GM12878 (cell line): ENCODE results near the gene PLCD1.

Experiments
- CREB1 ChIP-seq: IDR thresholded peaks from 2 replicates; pipeline ENCODE4 v1.6.1; 2012; ENCODE audit warnings: low read depth, mild to moderate bottlenecking, inconsistent platforms
- FOXM1 ChIP-seq: IDR thresholded peaks from 2 replicates; pipeline ENCODE4 v1.6.1; 2012; ENCODE audit warnings: low read depth, mild to moderate bottlenecking, inconsistent platforms, low read length, moderate library complexity
- MYC ChIP-seq: IDR thresholded peaks from 2 replicates; pipeline ENCODE4 v1.6.1; 2011; ENCODE audit warnings: mild to moderate bottlenecking, low read length, moderate library complexity, inconsistent platforms; ENCODE audit not compliant: insufficient read depth, insufficient replicate concordance, insufficient read length, severe bottlenecking
- POLR2A ChIP-seq: IDR thresholded peaks from 2 replicates; pipeline ENCODE4 v1.6.1; 2011; ENCODE audit warnings: low read depth, mild to moderate bottlenecking, low read length
- POLR2AphosphoS5 ChIP-seq: IDR thresholded peaks from 2 replicates; pipeline ENCODE4 v1.6.1; 2011; ENCODE audit warnings: mild to moderate bottlenecking, low read length, inconsistent platforms
- SP1 ChIP-seq: IDR thresholded peaks from one replicate; pipeline ENCODE4 v1.6.1; 2011; ENCODE audit warnings: low read depth, low read length
- SPI1 ChIP-seq: IDR thresholded peaks from 2 replicates; pipeline ENCODE4 v1.6.1; 2011; ENCODE audit warnings: low read depth, mild to moderate bottlenecking, low read length, moderate library complexity, borderline replicate concordance; ENCODE audit not compliant: insufficient read depth
- SUZ12 ChIP-seq: fragments of 200-600 bp; sonication (generic); IDR thresholded peaks from one replicate; pipeline ENCODE4 v1.6.1; 2018; ENCODE audit warnings: antibody characterized with exemption, mild to moderate bottlenecking; ENCODE audit not compliant: unreplicated experiment
- TF ChIP-seq, protein P1 (sequence below): IDR thresholded peaks from 2 replicates; pipeline ENCODE4 v1.6.1; 2012; ENCODE audit warnings: low read depth, low read length, improper control_type of control experiment
- TF ChIP-seq, protein P2 (sequence below), 3 experiments: IDR thresholded peaks in 2 of 3; conservative IDR thresholded peaks in 1 of 3; 2 replicates each; pipeline ENCODE4 v1.5.1; 2011; ENCODE audit warnings: low read depth in 3 of 3, low read length in 3 of 3, mild to moderate bottlenecking in 3 of 3, control low read depth in 2 of 3, moderate library complexity in 2 of 3, inconsistent platforms in 1 of 3, mixed read lengths in 1 of 3; ENCODE audit not compliant: control insufficient read depth in 2 of 3, insufficient read depth in 1 of 3; ENCODE audit errors: extremely low read depth in 1 of 3
- TF ChIP-seq, protein P3 (sequence below): fragments of 450-650 bp; IDR thresholded peaks from 2 replicates; pipeline ENCODE4 v1.6.1; 2018; ENCODE audit warnings: mild to moderate bottlenecking, low read depth, moderate library complexity; ENCODE audit not compliant: partially characterized antibody
- TF ChIP-seq, protein P4 (sequence below): fragments of 150-350 bp; IDR thresholded peaks from 2 replicates; pipeline ENCODE4 v1.6.1; 2016; ENCODE audit warnings: low read depth, low read length
- TF ChIP-seq, protein P5 (sequence below): IDR thresholded peaks from 2 replicates; pipeline ENCODE4 v1.6.1; 2011; ENCODE audit warnings: mild to moderate bottlenecking, low read depth, low read length, moderate library complexity; ENCODE audit not compliant: insufficient replicate concordance

DNA sequence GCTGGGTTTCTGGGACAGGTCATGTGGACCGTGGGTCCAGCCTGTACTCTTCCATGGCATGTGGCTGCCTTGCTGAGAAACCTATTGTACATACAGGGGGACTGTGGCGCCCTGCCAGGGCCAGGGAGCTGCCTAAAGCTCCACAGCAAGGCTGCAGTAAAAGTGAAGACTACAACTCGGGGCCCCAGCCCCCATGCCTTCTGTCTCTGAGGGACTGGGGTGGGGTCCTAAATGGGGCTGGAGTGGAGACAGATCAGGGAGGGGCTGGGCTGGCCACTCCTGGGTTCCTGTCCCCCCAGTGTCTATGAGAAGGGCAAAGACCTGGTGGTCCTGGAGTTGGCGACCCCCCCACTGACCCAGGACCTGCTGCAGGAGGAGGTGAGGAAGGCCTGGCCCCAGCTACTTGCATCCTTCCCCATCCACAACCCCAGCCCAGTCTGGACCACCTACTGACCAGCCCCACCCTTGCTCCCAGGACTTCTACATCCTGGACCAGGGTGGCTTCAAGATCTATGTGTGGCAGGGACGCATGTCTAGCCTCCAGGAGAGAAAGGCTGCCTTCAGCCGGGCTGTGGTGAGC is 31.6 kb downstream of the PLCD1 start:
- TF ChIP-seq POLR2A (no peak), MYC (no peak), SPI1 (no peak), SP1 (no peak), POLR2AphosphoS5 (no peak), FOXM1 (no peak), SUZ12 (no peak), CREB1 (no peak)
- TF ChIP-seq, protein P1, sequence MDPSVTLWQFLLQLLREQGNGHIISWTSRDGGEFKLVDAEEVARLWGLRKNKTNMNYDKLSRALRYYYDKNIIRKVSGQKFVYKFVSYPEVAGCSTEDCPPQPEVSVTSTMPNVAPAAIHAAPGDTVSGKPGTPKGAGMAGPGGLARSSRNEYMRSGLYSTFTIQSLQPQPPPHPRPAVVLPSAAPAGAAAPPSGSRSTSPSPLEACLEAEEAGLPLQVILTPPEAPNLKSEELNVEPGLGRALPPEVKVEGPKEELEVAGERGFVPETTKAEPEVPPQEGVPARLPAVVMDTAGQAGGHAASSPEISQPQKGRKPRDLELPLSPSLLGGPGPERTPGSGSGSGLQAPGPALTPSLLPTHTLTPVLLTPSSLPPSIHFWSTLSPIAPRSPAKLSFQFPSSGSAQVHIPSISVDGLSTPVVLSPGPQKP, result no peak
- TF ChIP-seq, protein P2, sequence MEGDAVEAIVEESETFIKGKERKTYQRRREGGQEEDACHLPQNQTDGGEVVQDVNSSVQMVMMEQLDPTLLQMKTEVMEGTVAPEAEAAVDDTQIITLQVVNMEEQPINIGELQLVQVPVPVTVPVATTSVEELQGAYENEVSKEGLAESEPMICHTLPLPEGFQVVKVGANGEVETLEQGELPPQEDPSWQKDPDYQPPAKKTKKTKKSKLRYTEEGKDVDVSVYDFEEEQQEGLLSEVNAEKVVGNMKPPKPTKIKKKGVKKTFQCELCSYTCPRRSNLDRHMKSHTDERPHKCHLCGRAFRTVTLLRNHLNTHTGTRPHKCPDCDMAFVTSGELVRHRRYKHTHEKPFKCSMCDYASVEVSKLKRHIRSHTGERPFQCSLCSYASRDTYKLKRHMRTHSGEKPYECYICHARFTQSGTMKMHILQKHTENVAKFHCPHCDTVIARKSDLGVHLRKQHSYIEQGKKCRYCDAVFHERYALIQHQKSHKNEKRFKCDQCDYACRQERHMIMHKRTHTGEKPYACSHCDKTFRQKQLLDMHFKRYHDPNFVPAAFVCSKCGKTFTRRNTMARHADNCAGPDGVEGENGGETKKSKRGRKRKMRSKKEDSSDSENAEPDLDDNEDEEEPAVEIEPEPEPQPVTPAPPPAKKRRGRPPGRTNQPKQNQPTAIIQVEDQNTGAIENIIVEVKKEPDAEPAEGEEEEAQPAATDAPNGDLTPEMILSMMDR (IDR thresholded peaks at IDR 0.05 in 2 of 3, conservative IDR thresholded peaks at IDR 0.05 in 1 of 3; ENCODE audit: control insufficient read depth in 2 of 3, extremely low read depth in 1 of 3, insufficient read depth in 1 of 3, low read depth in 3 of 3, low read length in 3 of 3), result no peak
- TF ChIP-seq, protein P3, sequence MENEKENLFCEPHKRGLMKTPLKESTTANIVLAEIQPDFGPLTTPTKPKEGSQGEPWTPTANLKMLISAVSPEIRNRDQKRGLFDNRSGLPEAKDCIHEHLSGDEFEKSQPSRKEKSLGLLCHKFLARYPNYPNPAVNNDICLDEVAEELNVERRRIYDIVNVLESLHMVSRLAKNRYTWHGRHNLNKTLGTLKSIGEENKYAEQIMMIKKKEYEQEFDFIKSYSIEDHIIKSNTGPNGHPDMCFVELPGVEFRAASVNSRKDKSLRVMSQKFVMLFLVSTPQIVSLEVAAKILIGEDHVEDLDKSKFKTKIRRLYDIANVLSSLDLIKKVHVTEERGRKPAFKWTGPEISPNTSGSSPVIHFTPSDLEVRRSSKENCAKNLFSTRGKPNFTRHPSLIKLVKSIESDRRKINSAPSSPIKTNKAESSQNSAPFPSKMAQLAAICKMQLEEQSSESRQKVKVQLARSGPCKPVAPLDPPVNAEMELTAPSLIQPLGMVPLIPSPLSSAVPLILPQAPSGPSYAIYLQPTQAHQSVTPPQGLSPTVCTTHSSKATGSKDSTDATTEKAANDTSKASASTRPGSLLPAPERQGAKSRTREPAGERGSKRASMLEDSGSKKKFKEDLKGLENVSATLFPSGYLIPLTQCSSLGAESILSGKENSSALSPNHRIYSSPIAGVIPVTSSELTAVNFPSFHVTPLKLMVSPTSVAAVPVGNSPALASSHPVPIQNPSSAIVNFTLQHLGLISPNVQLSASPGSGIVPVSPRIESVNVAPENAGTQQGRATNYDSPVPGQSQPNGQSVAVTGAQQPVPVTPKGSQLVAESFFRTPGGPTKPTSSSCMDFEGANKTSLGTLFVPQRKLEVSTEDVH, result no peak
- TF ChIP-seq, protein P4, sequence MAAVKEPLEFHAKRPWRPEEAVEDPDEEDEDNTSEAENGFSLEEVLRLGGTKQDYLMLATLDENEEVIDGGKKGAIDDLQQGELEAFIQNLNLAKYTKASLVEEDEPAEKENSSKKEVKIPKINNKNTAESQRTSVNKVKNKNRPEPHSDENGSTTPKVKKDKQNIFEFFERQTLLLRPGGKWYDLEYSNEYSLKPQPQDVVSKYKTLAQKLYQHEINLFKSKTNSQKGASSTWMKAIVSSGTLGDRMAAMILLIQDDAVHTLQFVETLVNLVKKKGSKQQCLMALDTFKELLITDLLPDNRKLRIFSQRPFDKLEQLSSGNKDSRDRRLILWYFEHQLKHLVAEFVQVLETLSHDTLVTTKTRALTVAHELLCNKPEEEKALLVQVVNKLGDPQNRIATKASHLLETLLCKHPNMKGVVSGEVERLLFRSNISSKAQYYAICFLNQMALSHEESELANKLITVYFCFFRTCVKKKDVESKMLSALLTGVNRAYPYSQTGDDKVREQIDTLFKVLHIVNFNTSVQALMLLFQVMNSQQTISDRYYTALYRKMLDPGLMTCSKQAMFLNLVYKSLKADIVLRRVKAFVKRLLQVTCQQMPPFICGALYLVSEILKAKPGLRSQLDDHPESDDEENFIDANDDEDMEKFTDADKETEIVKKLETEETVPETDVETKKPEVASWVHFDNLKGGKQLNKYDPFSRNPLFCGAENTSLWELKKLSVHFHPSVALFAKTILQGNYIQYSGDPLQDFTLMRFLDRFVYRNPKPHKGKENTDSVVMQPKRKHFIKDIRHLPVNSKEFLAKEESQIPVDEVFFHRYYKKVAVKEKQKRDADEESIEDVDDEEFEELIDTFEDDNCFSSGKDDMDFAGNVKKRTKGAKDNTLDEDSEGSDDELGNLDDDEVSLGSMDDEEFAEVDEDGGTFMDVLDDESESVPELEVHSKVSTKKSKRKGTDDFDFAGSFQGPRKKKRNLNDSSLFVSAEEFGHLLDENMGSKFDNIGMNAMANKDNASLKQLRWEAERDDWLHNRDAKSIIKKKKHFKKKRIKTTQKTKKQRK, result no peak
- TF ChIP-seq, protein P5, sequence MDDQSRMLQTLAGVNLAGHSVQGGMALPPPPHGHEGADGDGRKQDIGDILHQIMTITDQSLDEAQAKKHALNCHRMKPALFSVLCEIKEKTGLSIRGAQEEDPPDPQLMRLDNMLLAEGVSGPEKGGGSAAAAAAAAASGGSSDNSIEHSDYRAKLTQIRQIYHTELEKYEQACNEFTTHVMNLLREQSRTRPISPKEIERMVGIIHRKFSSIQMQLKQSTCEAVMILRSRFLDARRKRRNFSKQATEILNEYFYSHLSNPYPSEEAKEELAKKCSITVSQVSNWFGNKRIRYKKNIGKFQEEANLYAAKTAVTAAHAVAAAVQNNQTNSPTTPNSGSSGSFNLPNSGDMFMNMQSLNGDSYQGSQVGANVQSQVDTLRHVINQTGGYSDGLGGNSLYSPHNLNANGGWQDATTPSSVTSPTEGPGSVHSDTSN, result no peak
